Measurements from ENCODE around the gene LRRC1.
A peak's percentile ranks its signal among the peaks of the same experiment; 100 is the strongest.

Gene LRRC1

DNA sequence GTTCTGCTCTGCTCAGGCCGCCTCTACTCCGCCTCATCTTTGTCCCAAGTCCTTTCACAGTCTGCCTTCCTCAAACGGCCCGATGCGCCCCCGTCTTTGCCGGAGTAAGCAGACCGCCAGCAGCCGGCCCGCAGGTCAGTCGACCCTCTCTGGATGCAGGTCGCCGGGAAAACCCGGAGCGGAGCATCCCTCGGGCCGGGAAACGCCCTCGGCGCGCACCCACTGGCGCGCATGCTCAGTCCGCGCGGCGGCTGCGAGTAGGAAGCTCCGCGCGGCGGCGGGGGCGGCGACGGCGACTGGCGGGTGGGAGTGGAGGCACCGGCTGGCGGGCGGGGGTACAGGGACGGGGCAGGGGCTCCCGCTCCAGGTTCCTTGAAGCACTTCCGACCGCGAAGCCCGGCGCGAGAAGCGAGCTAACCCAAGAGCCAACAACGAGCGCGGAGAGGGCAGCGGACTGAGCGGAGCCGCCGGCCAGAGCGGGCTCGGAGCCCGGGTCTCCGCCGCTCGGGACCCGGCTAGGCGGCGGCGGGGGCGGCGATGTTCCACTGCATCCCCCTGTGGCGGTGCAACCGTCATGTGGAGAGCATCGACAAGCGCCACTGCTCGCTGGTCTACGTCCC is at the start of gene LRRC1:
TSS of gene LRRC1 (plus strand) at position 286 of the 620 bp plus-strand sequence. CDS start at position 538, 252 bp downstream.
- TF ChIP-seq, protein P1, sequence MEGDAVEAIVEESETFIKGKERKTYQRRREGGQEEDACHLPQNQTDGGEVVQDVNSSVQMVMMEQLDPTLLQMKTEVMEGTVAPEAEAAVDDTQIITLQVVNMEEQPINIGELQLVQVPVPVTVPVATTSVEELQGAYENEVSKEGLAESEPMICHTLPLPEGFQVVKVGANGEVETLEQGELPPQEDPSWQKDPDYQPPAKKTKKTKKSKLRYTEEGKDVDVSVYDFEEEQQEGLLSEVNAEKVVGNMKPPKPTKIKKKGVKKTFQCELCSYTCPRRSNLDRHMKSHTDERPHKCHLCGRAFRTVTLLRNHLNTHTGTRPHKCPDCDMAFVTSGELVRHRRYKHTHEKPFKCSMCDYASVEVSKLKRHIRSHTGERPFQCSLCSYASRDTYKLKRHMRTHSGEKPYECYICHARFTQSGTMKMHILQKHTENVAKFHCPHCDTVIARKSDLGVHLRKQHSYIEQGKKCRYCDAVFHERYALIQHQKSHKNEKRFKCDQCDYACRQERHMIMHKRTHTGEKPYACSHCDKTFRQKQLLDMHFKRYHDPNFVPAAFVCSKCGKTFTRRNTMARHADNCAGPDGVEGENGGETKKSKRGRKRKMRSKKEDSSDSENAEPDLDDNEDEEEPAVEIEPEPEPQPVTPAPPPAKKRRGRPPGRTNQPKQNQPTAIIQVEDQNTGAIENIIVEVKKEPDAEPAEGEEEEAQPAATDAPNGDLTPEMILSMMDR (IDR thresholded peaks at IDR 0.05; ENCODE audit: low read depth, low read length): no peak
- peak; percentile 61 for DNase-seq (ENCODE audit: extremely low read depth, low read depth)

GRCh38 chr6:53746442-53747103 is 48.2 kb upstream of the LRRC1 start:
- TF ChIP-seq, protein P1 (IDR thresholded peaks at IDR 0.05; ENCODE audit: low read depth, low read length): no peak
- no peak for DNase-seq (ENCODE audit: extremely low read depth, low read depth)

DNA sequence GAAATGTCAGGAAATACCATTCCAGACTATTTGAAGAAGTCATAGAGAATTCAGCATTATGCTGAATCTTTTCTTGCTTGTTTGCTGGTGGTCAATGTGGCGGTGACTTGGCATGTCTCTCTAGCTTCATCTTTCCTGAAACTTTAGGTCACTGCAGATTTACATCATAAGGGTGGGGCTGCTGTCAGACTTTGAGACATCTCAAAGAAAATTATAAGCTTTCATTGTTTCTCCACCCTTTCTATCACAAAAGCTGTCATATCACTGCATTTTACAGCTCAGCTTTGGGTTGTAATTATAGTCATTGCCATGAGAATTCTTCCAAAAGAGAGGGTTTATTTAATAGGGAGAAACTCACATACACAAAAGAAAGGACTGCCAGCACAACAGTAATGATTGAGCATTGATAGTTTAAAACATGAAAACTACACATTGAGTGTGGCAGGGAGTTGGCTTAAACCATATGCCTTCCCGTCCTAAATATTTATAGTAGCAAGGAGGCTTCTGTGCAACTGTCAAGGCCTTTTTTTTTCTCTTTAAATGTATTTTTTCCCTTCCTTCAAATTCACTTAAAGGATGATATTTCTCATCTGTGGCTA is 44.7 kb upstream of the LRRC1 start:
- no peak for DNase-seq (ENCODE audit: extremely low read depth, low read depth)
- TF ChIP-seq, protein P1 (IDR thresholded peaks at IDR 0.05; ENCODE audit: low read depth, low read length): no peak

DNA sequence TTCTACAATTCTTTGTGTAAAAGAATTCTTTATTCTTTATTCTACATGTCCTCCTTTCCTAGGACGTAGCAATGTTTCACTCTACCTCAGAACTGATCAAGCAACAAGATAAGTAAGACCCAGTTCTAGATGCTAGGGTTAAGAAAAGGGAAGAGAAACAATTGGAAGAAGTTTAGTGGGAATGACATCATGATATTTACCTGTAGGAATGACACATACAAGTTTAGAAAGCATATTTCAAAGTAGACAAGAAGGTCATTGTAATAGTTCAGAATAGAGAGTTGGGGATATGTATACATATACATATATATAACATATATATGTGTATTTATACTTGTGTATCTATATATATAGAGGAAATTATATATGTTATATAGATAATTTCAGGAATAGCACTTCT is 43.4 kb upstream of the LRRC1 start:
- TF ChIP-seq, protein P1 (IDR thresholded peaks at IDR 0.05; ENCODE audit: low read depth, low read length): no peak

GRCh38 chr6:53752440-53752839 is 42.4 kb upstream of the LRRC1 start:
- TF ChIP-seq, protein P1 (IDR thresholded peaks at IDR 0.05; ENCODE audit: low read depth, low read length): no peak
- DNase-seq (ENCODE audit: extremely low read depth, low read depth): no peak

More for the DNA sequence above, 43.4 kb upstream of the LRRC1 start:
- no peak for DNase-seq (ENCODE audit: extremely low read depth, low read depth)

DNA sequence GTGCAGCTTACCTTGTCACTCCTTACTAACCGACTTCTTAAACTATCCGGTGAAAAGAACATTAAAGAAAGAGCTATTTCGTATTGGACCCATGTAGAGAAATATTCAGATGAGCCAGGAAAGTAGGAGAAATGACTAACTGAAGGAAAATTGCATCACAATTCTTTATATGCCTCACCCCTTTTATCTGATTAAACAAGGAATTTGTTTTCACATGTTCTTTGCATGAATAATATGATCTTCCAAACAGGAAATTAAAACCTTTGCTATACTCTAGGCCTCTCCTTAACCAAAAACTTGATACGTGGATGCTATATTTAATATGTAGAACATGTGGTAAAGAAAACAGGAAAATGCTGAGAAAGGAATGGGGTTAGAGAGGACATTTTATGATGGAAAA is 41.9 kb upstream of the LRRC1 start:
- DNase-seq (ENCODE audit: extremely low read depth, low read depth): no peak
- TF ChIP-seq, protein P1 (IDR thresholded peaks at IDR 0.05; ENCODE audit: low read depth, low read length): no peak

DNA sequence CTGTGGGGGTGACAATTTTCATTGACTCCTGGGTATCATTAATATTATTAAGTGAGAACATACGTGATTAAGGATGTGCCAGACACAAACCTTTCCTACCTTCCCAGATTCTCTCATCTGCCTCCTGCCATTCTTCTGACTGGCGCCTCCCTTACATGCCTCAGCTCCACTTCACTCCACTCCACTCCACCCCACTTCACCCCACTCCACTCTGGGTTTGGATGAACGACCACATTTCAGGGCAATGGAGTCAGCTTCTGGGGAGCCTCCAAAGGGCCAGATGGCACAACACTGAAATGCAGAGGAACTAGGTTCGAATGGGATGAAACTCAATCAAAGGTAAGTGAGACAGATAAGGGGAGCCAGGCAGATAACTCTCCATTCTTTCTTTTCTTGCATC is 40.5 kb upstream of the LRRC1 start:
- no peak for DNase-seq (ENCODE audit: extremely low read depth, low read depth)
- TF ChIP-seq, protein P1 (IDR thresholded peaks at IDR 0.05; ENCODE audit: low read depth, low read length): no peak

Measured in AG09319 (cell line).